Measurements from ENCODE around the gene AASS. TPM values are rescaled to one million over a fixed set of nuclear protein-coding genes. Genes with fewer than 3 reads are reported as not detected.

AASS gene
- polyA plus RNA-seq, 2 of the 4 experiments (the other 2 are of a cell fraction), result 0.04 to 0.21 TPM

DNA sequence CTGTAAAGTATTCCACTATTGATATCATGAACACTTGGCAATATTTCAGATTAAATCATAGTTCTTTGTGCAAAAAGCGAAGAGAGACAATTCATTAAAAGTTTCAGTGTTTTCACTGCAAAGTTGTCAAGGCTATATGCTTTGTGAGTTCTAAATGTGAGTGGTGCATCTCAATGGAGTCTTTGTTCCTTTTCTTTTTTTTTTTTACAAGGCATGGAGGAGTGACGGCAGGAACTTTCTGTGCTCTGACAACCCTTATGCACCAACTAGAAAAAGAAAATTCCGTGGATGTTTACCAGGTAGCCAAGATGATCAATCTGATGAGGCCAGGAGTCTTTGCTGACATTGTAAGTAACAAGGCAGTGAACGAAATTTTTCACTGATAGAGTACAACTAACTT, 84.5 kb downstream of the AASS start:
- no peak for DNase-seq (ENCODE audit: low read depth in 1 of 2, low spot score in 1 of 2)
- POLR2A ChIA-PET, result no interaction called here
- 27% methylated on average over 4 of the region's 4 CpGs for WGBS (ENCODE audit: missing lambda C conversion rate)
- ATAC-seq, result no peak
- no peak overlapping the region for H3K4me2 ChIP-seq
- H3K4me1 ChIP-seq, result no peaks in the 10 kb centered on the region
- no peak for FAIRE-seq
- H3K4me3 ChIP-seq, result no peak overlapping the region
- no peak for TF ChIP-seq POLR2AphosphoS2 (conservative IDR thresholded peaks at IDR 0.05; ENCODE audit: low read length)
- TF ChIP-seq, protein P1, sequence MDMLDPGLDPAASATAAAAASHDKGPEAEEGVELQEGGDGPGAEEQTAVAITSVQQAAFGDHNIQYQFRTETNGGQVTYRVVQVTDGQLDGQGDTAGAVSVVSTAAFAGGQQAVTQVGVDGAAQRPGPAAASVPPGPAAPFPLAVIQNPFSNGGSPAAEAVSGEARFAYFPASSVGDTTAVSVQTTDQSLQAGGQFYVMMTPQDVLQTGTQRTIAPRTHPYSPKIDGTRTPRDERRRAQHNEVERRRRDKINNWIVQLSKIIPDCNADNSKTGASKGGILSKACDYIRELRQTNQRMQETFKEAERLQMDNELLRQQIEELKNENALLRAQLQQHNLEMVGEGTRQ (IDR thresholded peaks at IDR 0.05), result no peak
- TF ChIP-seq CHD4 (IDR thresholded peaks at IDR 0.05; ENCODE audit: borderline replicate concordance), result no peak
- TF ChIP-seq PHF8 (IDR thresholded peaks at IDR 0.05; ENCODE audit: borderline replicate concordance, low read depth), result no peak
- TF ChIP-seq FOSB (CRISPR knock-in tag; IDR thresholded peaks at IDR 0.05), result no peak
- TF ChIP-seq CBX2 (IDR thresholded peaks at IDR 0.05; ENCODE audit: borderline replicate concordance, low read depth), result no peak
- TF ChIP-seq ZSCAN20 (CRISPR knock-in tag; IDR thresholded peaks at IDR 0.05), result no peak
- CTCF ChIA-PET, result no interaction called here
- no peak overlapping the region for H3K27ac ChIP-seq
- no peaks in the 10 kb centered on the region for H3K9me3 ChIP-seq

DNA sequence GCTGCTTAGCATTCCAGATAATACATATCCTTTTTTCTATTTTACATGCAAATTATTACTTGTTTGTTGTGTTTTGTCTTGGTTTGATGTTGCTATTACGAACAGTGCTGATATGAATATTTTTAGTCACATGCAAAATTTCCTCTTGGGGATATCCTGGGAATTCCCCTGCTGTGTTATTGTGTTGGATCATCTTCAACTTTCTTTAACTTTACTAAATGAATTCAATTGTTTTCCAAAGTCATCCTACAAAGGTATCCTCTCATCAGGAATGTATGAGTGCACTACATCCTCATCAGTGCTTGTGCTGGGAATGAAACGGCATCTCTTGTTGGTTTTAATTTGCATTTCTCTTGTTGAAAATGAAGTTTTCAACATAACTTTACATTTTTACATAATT, 87.1 kb downstream of the AASS start:
- FAIRE-seq (no peak), ATAC-seq (no peak), DNase-seq (ENCODE audit: low read depth in 1 of 2, low spot score in 1 of 2) (no peak)
- Histone ChIP-seq H3K4me3 (no peak overlapping the region), H3K27ac (no peak overlapping the region), H3K4me2 (no peak overlapping the region), H3K4me1 (no peaks in the 10 kb centered on the region), H3K9me3 (no peaks in the 10 kb centered on the region)
- TF ChIP-seq FOSL2 (IDR thresholded peaks at IDR 0.05) (no peak), FOSL2 (CRISPR knock-in tag; IDR thresholded peaks at IDR 0.05) (no peak), ZSCAN20 (CRISPR knock-in tag; IDR thresholded peaks at IDR 0.05) (no peak), NFE2L2 (conservative IDR thresholded peaks at IDR 0.05; ENCODE audit: low read length) (no peak), FOXS1 (CRISPR knock-in tag; IDR thresholded peaks at IDR 0.05) (no peak), POLR2AphosphoS2 (conservative IDR thresholded peaks at IDR 0.05; ENCODE audit: low read length) (no peak), ESRRA (IDR thresholded peaks at IDR 0.05; ENCODE audit: borderline replicate concordance, low read length) (no peak), KDM1A (IDR thresholded peaks at IDR 0.05; ENCODE audit: low read depth) (no peak), POLR2A (IDR thresholded peaks at IDR 0.05; ENCODE audit: low read length) (no peak), RAD21 (conservative IDR thresholded peaks at IDR 0.05 in 1 of 2, IDR thresholded peaks at IDR 0.05 in 1 of 2) (no peak), HOXB13 (CRISPR knock-in tag; IDR thresholded peaks at IDR 0.05; ENCODE audit: low read depth) (no peak), HOXB5 (CRISPR knock-in tag; IDR thresholded peaks at IDR 0.05) (no peak), TP53 (CRISPR knock-in tag; IDR thresholded peaks at IDR 0.05) (no peak), KDM5A (IDR thresholded peaks at IDR 0.05) (no peak), EHF (CRISPR knock-in tag; IDR thresholded peaks at IDR 0.05) (no peak), JUNB (IDR thresholded peaks at IDR 0.05) (no peak), BHLHE40 (IDR thresholded peaks at IDR 0.05; ENCODE audit: low read depth, low read length) (no peak), HMGXB4 (CRISPR knock-in tag; IDR thresholded peaks at IDR 0.05; ENCODE audit: borderline replicate concordance) (no peak), NR3C1 (IDR thresholded peaks at IDR 0.05) (no peak)
- TF ChIP-seq, protein P2, sequence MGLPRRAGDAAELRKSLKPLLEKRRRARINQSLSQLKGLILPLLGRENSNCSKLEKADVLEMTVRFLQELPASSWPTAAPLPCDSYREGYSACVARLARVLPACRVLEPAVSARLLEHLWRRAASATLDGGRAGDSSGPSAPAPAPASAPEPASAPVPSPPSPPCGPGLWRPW (IDR thresholded peaks at IDR 0.05), result no peak
- TF ChIP-seq, protein P3, sequence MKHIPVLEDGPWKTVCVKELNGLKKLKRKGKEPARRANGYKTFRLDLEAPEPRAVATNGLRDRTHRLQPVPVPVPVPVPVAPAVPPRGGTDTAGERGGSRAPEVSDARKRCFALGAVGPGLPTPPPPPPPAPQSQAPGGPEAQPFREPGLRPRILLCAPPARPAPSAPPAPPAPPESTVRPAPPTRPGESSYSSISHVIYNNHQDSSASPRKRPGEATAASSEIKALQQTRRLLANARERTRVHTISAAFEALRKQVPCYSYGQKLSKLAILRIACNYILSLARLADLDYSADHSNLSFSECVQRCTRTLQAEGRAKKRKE (CRISPR knock-in tag; IDR thresholded peaks at IDR 0.05; ENCODE audit: low read depth), result no peak
- CTCF ChIA-PET, result no interaction called here
- 5% methylated on average over 2 of the region's 2 CpGs for WGBS (ENCODE audit: missing lambda C conversion rate)
- POLR2A ChIA-PET, result no interaction called here

Measured in A549 (cell line).